ENCODE data around the gene ZIC5.

Gene ZIC5

DNA sequence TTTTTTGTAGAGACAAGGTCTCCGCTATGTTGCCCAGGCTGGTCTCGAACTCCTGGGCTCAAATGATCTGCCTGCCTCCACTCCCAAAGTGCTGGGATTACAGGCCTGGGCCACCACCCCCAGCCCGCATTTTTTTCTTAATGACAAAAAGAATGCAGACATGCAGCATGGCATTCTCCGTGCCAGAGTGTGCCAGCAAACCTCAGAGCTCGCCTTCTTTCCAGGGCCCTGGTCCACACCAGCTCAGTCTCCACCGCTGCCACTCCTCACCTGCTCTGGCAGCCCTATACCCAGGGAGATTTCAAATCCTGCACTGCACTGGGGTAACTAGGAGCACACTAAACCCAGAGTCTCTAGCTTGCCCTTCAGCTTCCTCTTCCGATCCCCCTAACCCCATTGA lies 41.7 kb downstream of the ZIC5 start:
- Histone ChIP-seq H3K9me2 (ENCODE audit: low read depth, low read length) (no peaks in the 10 kb centered on the region), H3K27me3 (ENCODE audit: insufficient read depth, low read length) (peaks cover 2% of the 10 kb centered on the region), H3K79me2 (ENCODE audit: insufficient read depth, low read length) (no peaks in the 10 kb centered on the region), H3K9ac (ENCODE audit: low read length) (no peak overlapping the region), H3K36me3 (ENCODE audit: insufficient read depth, low read length) (no peaks in the 10 kb centered on the region), H3K4me2 (ENCODE audit: low read length) (no peak overlapping the region), H3F3A (ENCODE audit: insufficient read depth, low read length) (no peaks in the 10 kb centered on the region), H3K27ac (ENCODE audit: low read depth, low read length, poor library complexity, severe bottlenecking) (no peak overlapping the region), H4K20me1 (ENCODE audit: insufficient read depth, low read length) (no peaks in the 10 kb centered on the region), H3K4me3 (ENCODE audit: low read depth, low read length, poor library complexity, severe bottlenecking) (no peak overlapping the region), H3K9me3 (ENCODE audit: low read length) (no peaks in the 10 kb centered on the region), H3K4me1 (ENCODE audit: insufficient read depth, low read length, severe bottlenecking) (no peaks in the 10 kb centered on the region), H2AFZ (ENCODE audit: low read length) (no peak overlapping the region)
- TF ChIP-seq, protein P1, sequence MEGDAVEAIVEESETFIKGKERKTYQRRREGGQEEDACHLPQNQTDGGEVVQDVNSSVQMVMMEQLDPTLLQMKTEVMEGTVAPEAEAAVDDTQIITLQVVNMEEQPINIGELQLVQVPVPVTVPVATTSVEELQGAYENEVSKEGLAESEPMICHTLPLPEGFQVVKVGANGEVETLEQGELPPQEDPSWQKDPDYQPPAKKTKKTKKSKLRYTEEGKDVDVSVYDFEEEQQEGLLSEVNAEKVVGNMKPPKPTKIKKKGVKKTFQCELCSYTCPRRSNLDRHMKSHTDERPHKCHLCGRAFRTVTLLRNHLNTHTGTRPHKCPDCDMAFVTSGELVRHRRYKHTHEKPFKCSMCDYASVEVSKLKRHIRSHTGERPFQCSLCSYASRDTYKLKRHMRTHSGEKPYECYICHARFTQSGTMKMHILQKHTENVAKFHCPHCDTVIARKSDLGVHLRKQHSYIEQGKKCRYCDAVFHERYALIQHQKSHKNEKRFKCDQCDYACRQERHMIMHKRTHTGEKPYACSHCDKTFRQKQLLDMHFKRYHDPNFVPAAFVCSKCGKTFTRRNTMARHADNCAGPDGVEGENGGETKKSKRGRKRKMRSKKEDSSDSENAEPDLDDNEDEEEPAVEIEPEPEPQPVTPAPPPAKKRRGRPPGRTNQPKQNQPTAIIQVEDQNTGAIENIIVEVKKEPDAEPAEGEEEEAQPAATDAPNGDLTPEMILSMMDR (IDR thresholded peaks at IDR 0.05; ENCODE audit: low read length), result no peak
- no peak for TF ChIP-seq EZH2 (IDR thresholded peaks at IDR 0.05; ENCODE audit: borderline replicate concordance, low read length)

DNA sequence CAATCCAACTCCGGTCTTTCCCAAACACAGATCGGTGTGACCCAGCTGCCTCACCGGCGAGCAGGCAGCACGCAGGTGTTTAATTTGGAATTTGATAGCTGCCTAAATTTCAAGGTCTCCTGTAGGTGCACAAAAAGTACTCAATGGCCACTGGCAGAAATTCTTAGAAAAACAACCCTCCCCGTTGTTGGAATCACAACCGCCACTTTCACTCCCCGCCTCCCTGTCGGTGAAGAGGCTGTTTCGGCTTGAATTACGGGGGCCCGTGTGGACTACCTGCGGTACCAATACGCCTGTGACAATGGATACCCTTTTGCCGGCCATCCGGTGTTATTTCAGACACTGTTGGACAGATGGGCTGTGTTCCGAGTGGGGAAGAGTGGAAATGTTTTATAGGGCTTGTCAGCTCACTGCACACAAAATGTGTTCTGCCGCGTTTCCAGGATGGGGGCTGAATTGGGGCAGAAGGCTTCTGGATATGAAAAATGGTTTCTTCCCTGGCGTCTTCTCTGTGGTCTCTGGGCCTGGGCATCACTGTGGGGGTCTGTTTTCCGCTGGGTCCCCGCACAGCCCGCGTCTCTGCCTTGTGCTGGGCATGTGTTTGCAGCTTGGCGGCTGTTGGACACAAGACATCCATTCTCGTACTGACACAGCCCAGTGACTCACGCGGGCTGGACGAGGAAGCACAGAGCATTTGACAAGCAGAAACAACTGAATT lies 45.4 kb downstream of the ZIC5 start:
- Histone ChIP-seq H3F3A (ENCODE audit: insufficient read depth, low read length) (no peaks in the 10 kb centered on the region), H3K9me2 (ENCODE audit: low read depth, low read length) (no peaks in the 10 kb centered on the region), H3K9ac (ENCODE audit: low read length) (no peak overlapping the region), H3K4me2 (ENCODE audit: low read length) (no peak overlapping the region), H3K4me1 (ENCODE audit: insufficient read depth, low read length, severe bottlenecking) (no peaks in the 10 kb centered on the region), H4K20me1 (ENCODE audit: insufficient read depth, low read length) (no peaks in the 10 kb centered on the region), H3K27me3 (ENCODE audit: insufficient read depth, low read length) (no peaks in the 10 kb centered on the region; the same call in 1 of the 2 replicates), H3K27ac (ENCODE audit: low read depth, low read length, poor library complexity, severe bottlenecking) (no peak overlapping the region), H3K79me2 (ENCODE audit: insufficient read depth, low read length) (no peaks in the 10 kb centered on the region), H3K36me3 (ENCODE audit: insufficient read depth, low read length) (no peaks in the 10 kb centered on the region), H3K4me3 (ENCODE audit: low read depth, low read length, poor library complexity, severe bottlenecking) (no peak overlapping the region), H2AFZ (ENCODE audit: low read length) (no peak overlapping the region), H3K9me3 (ENCODE audit: low read length) (no peaks in the 10 kb centered on the region)
- TF ChIP-seq EZH2 (IDR thresholded peaks at IDR 0.05; ENCODE audit: borderline replicate concordance, low read length), result no peak
- TF ChIP-seq, protein P1 (IDR thresholded peaks at IDR 0.05; ENCODE audit: low read length), result no peak

DNA sequence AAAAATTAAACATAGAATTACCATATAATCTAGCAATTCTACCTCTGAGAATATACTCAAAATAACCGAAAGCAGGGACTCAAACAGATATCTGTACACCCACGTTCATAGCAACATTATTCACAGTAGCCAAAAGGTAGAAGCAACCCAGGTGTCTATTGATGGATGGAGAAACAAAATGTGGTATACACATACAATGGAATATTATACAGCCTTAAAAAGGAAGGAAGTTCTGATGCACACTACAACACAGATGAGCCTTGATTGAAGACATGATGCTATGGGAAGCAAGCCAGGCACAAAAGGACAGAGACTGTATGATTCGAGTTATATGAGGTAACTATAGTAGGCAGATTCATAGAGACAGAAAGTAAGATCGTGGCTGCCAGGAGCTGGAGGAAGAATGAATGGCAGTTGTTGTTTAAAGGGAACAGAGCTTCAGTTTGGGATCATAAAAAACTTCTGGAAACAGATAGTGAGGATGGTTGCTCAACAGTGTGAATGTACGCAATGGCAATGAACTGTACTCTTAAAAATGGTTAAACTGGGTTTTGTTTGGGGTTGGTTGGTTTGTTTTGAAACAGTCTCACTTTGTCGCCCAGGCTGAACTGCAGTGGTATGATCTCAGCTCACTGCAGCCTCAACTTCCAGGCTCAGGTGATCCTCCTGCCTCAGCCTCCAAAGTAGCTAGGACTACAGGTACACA lies 47.5 kb downstream of the ZIC5 start:
- Histone ChIP-seq H3K27me3 (ENCODE audit: insufficient read depth, low read length) (no peaks in the 10 kb centered on the region; the same call in 1 of the 2 replicates), H3K9me3 (ENCODE audit: low read length) (no peaks in the 10 kb centered on the region), H3K4me3 (ENCODE audit: low read depth, low read length, poor library complexity, severe bottlenecking) (no peak overlapping the region), H3K4me1 (ENCODE audit: insufficient read depth, low read length, severe bottlenecking) (no peaks in the 10 kb centered on the region), H3K36me3 (ENCODE audit: insufficient read depth, low read length) (no peaks in the 10 kb centered on the region), H3F3A (ENCODE audit: insufficient read depth, low read length) (no peaks in the 10 kb centered on the region), H3K79me2 (ENCODE audit: insufficient read depth, low read length) (no peaks in the 10 kb centered on the region), H3K27ac (ENCODE audit: low read depth, low read length, poor library complexity, severe bottlenecking) (no peak overlapping the region), H3K9ac (ENCODE audit: low read length) (no peak overlapping the region), H3K9me2 (ENCODE audit: low read depth, low read length) (no peaks in the 10 kb centered on the region), H3K4me2 (ENCODE audit: low read length) (no peak overlapping the region), H2AFZ (ENCODE audit: low read length) (no peak overlapping the region), H4K20me1 (ENCODE audit: insufficient read depth, low read length) (no peaks in the 10 kb centered on the region)
- TF ChIP-seq, protein P1 (IDR thresholded peaks at IDR 0.05; ENCODE audit: low read length), result no peak
- TF ChIP-seq EZH2 (IDR thresholded peaks at IDR 0.05; ENCODE audit: borderline replicate concordance, low read length), result no peak

Data from OCI-LY1 (cell line).